Stimulated activated CD4-positive, alpha-beta T cell treated with anti-CD3 and anti-CD28 coated beads, Interleukin-15, amount 100 ng/mL, for 24 hours (primary cell): ENCODE measurements around the gene MX1.
"Not testable (repeated sequence)": the region's sequence is repeated elsewhere in the genome, so short reads cannot be mapped to it uniquely, and the experiment has no call there.

Experiments
- DNase-seq: peaks from one replicate; pipeline ENCODE4 v3.0.0-alpha.2; 2020

Gene MX1

GRCh38 chr21:41407541-41408460, 18.2 kb upstream of the MX1 start:
- no peak for DNase-seq

- no peak for DNase-seq
These were observed 15.7 kb upstream of the MX1 start for GRCh38 chr21:41410361-41410760.

- DNase-seq, result no peak
These were observed 15.1 kb upstream of the MX1 start for GRCh38 chr21:41410767-41411448.

GRCh38 chr21:41411449-41412089, 14.5 kb upstream of the MX1 start:
- DNase-seq, result peak; percentile 17

- not testable (repeated sequence) for DNase-seq
These were observed 8.5 kb upstream of the MX1 start for GRCh38 chr21:41417505-41417904.

GRCh38 chr21:41418393-41418792, 7.6 kb upstream of the MX1 start:
- DNase-seq, result no peak

- DNase-seq, result no peak
These were observed 6.9 kb upstream of the MX1 start for GRCh38 chr21:41418956-41419680.

GRCh38 chr21:41419921-41420862, 5.8 kb upstream of the MX1 start:
- peak; percentile 61 for DNase-seq

GRCh38 chr21:41420998-41421397, 5.0 kb upstream of the MX1 start:
- not testable (repeated sequence) for DNase-seq

GRCh38 chr21:41422546-41423304, 3.3 kb upstream of the MX1 start:
- DNase-seq, result no peak

- DNase-seq, result not testable (repeated sequence)
These were observed 2.8 kb upstream of the MX1 start for GRCh38 chr21:41423305-41423636.

- DNase-seq, result no peak
These were observed 468 bp upstream of the MX1 start for GRCh38 chr21:41425588-41425953.

- peak; percentile 13 for DNase-seq
These were observed 801 bp downstream of the MX1 start for GRCh38 chr21:41426676-41427404.

- no peak for DNase-seq
These were observed 1.5 kb downstream of the MX1 start for GRCh38 chr21:41427556-41427955.

- no peak for DNase-seq
These were observed 2.3 kb downstream of the MX1 start for GRCh38 chr21:41428311-41428710.

GRCh38 chr21:41428847-41429246, 2.8 kb downstream of the MX1 start:
- DNase-seq, result no peak

GRCh38 chr21:41429305-41429704, 3.3 kb downstream of the MX1 start:
- DNase-seq, result no peak

GRCh38 chr21:41429925-41430491, 4.0 kb downstream of the MX1 start:
- no peak for DNase-seq

GRCh38 chr21:41431788-41432548, 5.9 kb downstream of the MX1 start:
- no peak for DNase-seq
